OCI-M2 (cell line): ENCODE measurements around the gene PPP2R2D.
"Not testable (repeated sequence)": the region's sequence is repeated elsewhere in the genome, so short reads cannot be mapped to it uniquely, and the experiment has no call there.

Experiments
- DNase-seq: peaks from one replicate; lab custom pipeline; 2025; ENCODE audit not compliant: unreplicated experiment; lab: John Stamatoyannopoulos, UW

The PPP2R2D gene

GRCh38 chr10:131905603-131906268 lies 4.9 kb downstream of the PPP2R2D start:
- DNase-seq = no peak

DNA sequence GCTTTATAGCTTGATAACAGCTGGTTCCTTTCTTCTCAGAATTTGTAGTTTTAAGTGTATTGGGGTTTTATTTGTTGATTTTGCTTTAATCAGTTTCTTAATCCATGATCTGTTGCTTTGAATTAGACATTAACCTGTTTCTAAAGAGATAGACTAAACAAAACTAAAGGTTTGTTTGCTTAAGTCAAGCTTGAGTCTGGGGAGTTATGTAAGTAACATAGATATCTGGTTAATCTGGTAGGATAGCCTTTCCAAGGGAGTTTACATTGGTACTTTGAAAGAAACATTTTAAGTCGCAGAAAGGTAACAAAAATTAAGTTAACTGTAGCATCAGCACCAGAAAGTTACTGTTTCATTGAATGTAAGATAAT lies 5.4 kb downstream of the PPP2R2D start:
- no peak for DNase-seq

DNA sequence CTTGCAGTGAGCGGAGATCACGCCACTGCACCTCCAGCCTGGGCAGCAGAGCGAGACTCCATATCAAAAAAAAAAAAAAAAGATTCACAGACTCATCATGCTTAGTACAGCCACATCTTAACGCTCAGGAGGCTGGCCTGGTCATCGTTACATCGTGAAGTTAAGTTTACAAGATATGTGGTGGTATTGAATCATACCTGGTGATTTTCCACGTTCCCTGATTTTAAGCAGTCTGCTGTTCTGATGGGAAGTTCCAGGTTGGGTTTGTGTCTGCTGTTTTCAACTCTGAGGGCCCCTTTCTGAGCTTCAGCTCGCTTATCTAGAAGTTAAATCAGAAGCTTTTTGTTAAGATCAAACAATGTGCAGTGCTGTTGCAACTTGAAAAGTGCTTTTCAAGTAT lies 6.9 kb downstream of the PPP2R2D start:
- no peak for DNase-seq

GRCh38 chr10:131908151-131908550 lies 7.3 kb downstream of the PPP2R2D start:
- DNase-seq = no peak

DNA sequence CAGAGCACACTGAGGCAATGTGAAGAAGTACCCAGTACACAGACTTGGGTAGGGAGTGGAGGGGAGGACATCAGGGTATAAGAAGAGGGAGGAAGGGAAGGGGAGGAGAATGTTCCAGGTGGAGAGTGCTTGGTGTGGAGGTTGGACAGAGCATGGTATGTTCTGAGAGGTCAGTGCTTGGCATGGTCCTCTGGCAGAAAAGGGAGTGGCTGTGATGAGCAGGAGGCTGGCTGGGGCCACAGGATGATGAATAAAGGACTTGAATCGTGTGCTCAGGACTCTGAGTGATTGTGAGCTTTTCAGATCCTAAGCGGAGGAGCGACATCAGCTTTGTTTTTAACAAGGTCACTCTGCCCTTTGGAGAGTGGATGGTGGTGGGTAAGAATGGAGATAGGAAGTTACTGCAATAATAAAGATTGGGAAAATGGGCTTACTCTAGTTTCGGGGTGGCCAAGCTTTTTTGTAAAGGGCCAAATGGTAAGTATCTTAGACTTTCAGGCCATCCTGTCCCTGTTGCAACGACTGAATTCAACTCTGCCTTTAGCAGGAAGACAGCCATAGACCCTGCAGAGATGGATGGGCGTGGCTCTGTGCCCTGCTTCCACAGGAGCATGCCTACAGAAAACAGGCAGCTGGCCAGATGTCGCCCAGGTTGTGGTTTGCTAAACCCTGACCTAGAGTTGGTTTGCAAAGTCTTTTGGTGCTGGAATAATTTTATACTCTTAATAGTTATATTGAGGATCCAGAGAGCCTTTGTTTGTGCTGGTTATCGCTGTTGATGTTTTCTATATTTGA lies 8.4 kb downstream of the PPP2R2D start:
- no peak for DNase-seq

DNA sequence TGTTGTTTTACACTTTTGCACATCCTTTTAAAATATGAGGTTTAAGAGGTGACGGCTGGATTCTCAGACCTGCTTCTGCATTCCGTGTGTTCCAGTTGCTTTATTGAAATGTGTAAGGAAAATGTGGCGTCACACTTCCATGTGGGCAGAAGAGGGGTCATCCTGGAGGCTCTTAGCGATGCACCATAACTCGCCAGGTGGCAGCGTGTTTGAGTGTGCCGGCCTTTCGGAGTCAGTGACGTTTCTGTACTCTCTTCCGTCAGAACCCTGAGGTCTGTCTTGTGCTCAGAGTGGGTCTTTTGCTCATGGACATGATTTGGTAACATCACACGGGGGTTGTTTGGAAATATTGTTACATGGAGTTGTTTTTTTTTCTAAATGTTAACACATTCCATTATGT lies 9.1 kb downstream of the PPP2R2D start:
- DNase-seq = no peak

DNA sequence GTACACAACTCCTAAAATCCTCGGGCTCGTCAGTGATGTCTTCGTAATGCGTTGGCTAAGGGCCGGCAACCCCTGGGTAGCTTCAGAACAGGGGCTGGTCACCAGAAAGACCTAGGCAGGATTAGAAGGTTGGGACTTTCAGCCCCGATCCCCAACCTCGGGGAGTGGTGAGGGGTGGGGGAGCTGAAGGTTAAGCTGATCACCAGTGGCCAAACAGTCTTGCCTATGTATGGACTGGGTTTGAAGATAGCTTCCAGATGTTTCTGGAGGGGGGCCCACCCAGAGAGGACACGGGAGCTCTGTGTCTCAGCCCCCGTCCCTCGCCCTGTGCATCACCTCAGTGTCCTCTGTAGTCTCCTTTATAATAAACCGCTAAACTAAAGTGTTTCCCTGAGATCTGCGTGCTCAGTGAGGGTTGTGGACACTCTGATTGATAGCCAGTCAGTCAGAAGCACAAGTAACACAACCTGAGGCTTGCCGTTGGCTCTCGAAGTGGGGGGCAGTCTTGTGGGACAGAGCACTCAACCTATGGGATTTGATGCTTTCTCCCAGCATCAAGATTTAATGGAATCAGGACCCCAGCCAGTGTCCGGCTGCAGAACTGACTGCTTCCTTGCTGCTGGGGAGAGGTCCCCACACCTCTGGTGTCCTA lies 10.0 kb downstream of the PPP2R2D start:
- DNase-seq = no peak

DNA sequence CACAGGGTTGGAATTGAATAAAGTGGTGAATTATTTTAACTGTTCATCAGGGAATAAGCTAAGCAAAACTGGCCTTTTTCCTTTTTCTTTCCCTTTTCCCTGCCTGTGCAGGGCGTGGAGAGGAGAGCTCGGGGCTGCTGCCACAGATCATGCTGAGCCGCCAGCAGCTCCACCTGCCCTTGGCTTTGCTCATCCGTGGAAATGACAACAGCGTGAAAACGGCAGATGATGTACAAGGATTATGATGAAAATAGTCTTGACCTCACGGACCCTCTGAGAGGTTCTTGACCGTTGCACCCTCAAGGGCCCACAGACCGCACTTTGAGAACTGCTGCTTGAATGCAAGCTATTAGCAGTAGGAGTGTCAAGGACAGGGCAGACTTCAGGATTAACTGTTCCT lies 10.6 kb downstream of the PPP2R2D start:
- DNase-seq = no peak

DNA sequence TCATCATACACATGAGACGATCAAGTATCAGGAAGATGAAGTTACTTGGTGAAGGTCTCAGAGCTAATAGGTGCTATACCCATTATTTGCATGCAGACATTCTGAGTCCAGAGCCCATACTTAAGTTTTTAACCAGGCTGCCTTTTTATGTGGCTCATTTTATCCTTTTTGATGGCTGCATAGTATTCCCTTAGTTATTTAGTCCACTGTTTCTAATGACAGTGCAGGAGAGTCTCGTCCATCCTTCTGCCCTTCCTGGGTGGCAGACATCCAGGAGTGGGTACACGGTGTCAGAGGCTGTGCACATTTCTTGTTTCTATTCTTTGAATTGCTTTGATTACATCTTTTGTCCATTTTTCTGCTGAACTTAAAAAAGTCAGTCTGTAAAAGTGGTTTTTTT lies 11.8 kb downstream of the PPP2R2D start:
- no peak for DNase-seq

GRCh38 chr10:131915484-131915883 lies 14.7 kb downstream of the PPP2R2D start:
- no peak for DNase-seq

DNA sequence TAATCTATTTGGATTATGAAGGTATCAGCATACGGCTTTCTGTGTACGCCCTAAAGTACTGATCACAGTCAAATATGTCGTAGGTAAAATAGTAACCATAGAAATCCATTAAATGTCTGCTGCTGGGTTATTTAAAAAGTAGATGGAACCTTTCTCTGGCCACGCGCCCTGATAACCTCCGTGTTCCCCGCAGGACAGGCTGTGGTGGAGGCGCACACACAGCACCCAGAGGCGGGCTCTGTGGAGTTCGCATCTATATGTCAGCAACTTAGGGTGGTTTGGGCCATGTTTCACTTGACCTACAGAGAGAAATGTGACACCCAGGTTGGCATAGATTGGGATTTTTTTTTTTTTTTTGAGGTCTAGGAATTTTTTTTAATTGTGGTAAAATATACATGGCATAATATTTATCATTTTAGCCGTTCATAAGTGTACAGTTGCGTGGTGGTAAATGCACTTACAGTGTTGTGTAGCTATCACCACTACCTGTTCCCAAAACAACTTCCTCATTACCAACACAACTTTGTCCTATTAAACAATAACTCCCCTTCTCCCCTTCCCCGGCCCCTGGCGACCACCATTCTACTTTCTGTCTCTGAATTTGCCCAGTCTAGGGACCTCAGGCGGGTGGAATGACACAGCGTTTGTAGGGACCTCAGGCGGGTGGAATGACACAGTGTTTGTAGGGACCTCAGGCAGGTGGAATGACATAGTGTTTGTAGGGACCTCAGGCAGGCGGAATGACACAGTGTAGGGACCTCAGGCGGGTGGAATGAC lies 15.4 kb downstream of the PPP2R2D start:
- DNase-seq = no peak

DNA sequence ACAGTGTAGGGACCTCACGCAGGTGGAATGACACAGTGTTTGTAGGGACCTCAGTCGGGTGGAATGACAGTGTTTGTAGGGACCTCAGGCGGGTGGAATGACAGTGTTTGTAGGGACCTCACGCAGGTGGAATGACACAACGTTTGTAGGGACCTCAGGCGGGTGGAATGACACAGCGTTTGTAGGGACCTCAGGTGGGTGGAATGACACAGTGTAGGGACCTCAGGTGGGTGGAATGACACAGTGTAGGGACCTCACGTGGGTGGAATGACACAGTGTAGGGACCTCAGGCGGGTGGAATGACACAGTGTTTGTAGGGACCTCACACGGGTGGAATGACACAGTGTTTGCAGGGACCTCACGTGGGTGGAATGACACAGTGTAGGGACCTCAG lies 16.0 kb downstream of the PPP2R2D start:
- not testable (repeated sequence) for DNase-seq

GRCh38 chr10:131917496-131917895 lies 16.7 kb downstream of the PPP2R2D start:
- not testable (repeated sequence) for DNase-seq

GRCh38 chr10:131919461-131919860 lies 18.7 kb downstream of the PPP2R2D start:
- DNase-seq = not testable (repeated sequence)

GRCh38 chr10:131920151-131920550 lies 19.3 kb downstream of the PPP2R2D start:
- no peak for DNase-seq

DNA sequence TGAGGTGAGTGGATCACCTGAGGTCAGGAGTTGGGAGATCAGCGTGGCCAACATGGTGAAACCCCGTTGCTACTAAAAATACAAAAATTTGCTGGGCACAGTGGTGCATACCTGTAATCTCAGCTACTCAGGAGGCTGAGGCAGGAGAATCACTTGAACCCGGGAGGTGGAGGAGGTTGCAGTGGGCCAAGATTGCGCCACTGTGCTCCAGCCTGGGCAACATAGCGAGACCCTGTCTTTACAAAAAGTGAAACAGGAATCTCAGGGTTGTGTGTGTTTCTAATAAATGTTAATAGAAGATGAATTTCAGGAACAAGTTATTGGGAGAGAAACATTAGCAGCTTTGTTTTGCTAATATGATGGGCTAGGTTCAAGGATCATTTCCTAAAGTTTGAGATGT lies 19.9 kb downstream of the PPP2R2D start:
- no peak for DNase-seq

- DNase-seq = no peak
Measured at GRCh38 chr10:131921184-131921583, 20.4 kb downstream of the PPP2R2D start.

DNA sequence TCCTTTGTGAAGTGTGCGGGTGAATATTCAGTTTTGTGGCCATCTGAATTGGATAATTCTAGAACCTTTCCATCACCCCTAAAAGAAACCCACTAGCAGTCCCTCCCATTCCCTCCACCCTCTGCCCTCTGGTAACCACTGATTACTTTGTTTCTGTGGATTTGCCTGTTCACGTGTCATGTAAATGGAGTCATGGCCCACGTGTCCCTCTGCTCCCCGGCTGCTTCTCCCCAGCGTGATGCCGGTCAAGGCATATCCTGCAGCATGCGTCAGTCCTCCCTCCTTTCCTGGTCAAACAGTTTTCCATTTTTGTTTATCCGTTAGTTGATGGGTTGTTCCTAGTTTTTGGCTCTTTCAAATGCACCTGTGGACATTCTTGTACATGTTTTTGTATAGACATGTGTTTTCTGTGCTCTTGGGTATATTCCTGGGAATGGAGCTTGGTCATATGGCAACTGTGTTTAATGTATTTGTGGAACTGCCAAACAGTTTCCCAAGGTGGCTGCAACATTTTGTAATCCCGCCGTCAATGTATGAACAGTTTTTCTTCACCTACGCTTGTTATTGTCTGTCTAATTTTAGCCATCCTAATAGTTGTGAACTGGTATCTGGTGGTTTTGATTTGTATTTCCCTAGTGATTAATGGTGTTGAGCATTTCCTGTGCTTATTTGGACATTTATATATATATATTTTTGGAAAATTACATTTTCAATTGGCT lies 22.4 kb downstream of the PPP2R2D start:
- no peak for DNase-seq

- no peak for DNase-seq
Measured at GRCh38 chr10:131925011-131925649, 24.3 kb downstream of the PPP2R2D start.

GRCh38 chr10:131925716-131926115 lies 24.9 kb downstream of the PPP2R2D start:
- no peak for DNase-seq
